Breast epithelium (tissue), 4 donors: ENCODE data around the gene SLC25A52. TPM values are rescaled to one million over a fixed set of nuclear protein-coding genes. Genes with fewer than 3 reads are reported as not detected.

ENCODE experiments used
- DNase-seq, 2 donors: peaks; one replicate each; pipeline ENCODE4 v3.0.0-alpha.2; 2019; ENCODE audit warnings: low spot score in 2 of 2
- H3K27ac ChIP-seq, 2 donors: fragments of 200-600 bp; sonication (generic) in 1 of 2; one replicate each; pipeline ENCODE4 v1.5.1; 2016 to 2019; ENCODE audit warnings: mild to moderate bottlenecking in 1 of 2
- H3K27me3 ChIP-seq, 2 donors: fragments of 200-600 bp; sonication (generic) in 1 of 2; one replicate each; pipeline versions ENCODE4 v1.5.1 to v1.6.0; 2017 to 2019; ENCODE audit warnings: control low read depth in 1 of 2, mild to moderate bottlenecking in 1 of 2
- H3K36me3 ChIP-seq: fragments of 200-600 bp; one replicate; pipeline ENCODE4 v1.5.1; 2019
- H3K4me1 ChIP-seq, 2 donors: fragments of 200-600 bp; sonication (generic); one replicate each; pipeline ENCODE4 v1.5.1; 2016 to 2019; ENCODE audit warnings: control low read depth in 1 of 2
- H3K4me3 ChIP-seq, 3 donors: fragments of 200-600 bp; sonication (generic); 1 replicate in 2 of 3; 2 replicates in 1 of 3; pipeline ENCODE4 v1.5.1; 2016 to 2019; ENCODE audit warnings: mild to moderate bottlenecking in 3 of 3, moderate library complexity in 2 of 3
- H3K9me3 ChIP-seq, 2 donors: fragments of 200-600 bp; sonication (generic) in 1 of 2; one replicate each; pipeline ENCODE4 v1.5.1; 2016 to 2019; ENCODE audit warnings: control low read depth in 1 of 2
- POLR2A ChIP-seq: fragments of 450-650 bp; IDR thresholded peaks from one replicate; pipeline ENCODE4 v1.6.1; 2016; ENCODE audit warnings: antibody characterized with exemption, mild to moderate bottlenecking, moderate library complexity
- POLR2AphosphoS5 ChIP-seq, 3 donors: sonication (generic); formaldehyde crosslinking; IDR thresholded peaks; one replicate each; pipeline ENCODE4 v1.6.1; 2017; ENCODE audit warnings: antibody characterized with exemption in 3 of 3
- intact Hi-C: fragments of 100-400 bp; cut with DNase I; formaldehyde crosslinking; loops from one replicate; pipeline ENCODE4 v1.15.1; 2023; ENCODE audit warnings: low total_unique reads
- total RNA-seq, 3 donors: library from RNA; depleted of rRNA; stranded (reverse); fragments of >200 nt; gene quantifications; one replicate each; pipeline ENCODE4 v1.1.0, GENCODE V29; 2016
- TF ChIP-seq, protein P1 (sequence below), 3 donors: fragments of 450-650 bp; IDR thresholded peaks; one replicate each; pipeline ENCODE4 v1.5.1; 2016 to 2017; ENCODE audit warnings: antibody characterized with exemption in 3 of 3, mild to moderate bottlenecking in 3 of 3, moderate library complexity in 3 of 3

SLC25A52 gene
- total RNA-seq, 3 donors from 2014 or later: 0.59 TPM; not detected in 2

DNA sequence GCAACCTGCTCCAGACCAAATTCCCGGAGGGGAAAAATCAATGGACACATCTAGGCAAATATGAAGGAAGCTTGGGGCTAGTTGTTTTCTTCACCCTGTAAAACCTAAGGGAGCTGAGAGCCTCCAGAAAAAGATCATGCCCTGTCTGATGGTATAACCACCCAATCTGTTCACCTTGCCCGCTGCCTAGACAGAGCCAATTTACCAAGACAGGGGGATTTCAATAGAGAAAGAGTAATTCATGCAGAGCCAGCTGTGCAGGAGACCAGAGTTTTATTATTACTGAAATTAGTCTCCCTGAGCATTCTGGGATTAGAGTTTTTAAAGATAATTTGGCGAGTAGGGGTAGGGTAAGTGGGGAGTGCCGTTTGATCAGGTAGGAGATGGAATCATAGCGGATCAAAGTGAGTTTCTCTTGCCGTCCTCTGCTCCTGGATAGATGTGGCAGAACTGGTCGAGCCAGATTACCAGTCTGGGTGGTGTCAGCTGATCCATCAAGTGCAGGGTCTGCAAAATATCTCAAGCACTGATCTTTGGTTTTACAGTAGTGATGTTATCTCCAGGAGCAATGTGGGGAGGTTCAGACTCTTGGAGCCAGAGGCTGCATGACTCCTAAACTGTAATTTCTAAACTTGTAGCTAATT lies 41.2 kb downstream of the SLC25A52 start:
- TF ChIP-seq POLR2A: no peak
- no peak for TF ChIP-seq POLR2AphosphoS5 (IDR thresholded peaks at IDR 0.05)
- TF ChIP-seq, protein P1, sequence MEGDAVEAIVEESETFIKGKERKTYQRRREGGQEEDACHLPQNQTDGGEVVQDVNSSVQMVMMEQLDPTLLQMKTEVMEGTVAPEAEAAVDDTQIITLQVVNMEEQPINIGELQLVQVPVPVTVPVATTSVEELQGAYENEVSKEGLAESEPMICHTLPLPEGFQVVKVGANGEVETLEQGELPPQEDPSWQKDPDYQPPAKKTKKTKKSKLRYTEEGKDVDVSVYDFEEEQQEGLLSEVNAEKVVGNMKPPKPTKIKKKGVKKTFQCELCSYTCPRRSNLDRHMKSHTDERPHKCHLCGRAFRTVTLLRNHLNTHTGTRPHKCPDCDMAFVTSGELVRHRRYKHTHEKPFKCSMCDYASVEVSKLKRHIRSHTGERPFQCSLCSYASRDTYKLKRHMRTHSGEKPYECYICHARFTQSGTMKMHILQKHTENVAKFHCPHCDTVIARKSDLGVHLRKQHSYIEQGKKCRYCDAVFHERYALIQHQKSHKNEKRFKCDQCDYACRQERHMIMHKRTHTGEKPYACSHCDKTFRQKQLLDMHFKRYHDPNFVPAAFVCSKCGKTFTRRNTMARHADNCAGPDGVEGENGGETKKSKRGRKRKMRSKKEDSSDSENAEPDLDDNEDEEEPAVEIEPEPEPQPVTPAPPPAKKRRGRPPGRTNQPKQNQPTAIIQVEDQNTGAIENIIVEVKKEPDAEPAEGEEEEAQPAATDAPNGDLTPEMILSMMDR (IDR thresholded peaks at IDR 0.05): no peak
- intact Hi-C loops: loop anchor here (10.0 kb wide), 1 partner anchor 165 kb away; no protein-coding TSS in a partner anchor
- Histone ChIP-seq H3K4me1 (no peaks in the 10 kb centered on the region), H3K27me3 (no peaks in the 10 kb centered on the region), H3K9me3 (peaks cover 0 to 7% of the 10 kb centered on the region in 2 donors), H3K27ac (no peak overlapping the region), H3K4me3 (no peak overlapping the region), H3K36me3 (no peaks in the 10 kb centered on the region)
- no peak for DNase-seq

DNA sequence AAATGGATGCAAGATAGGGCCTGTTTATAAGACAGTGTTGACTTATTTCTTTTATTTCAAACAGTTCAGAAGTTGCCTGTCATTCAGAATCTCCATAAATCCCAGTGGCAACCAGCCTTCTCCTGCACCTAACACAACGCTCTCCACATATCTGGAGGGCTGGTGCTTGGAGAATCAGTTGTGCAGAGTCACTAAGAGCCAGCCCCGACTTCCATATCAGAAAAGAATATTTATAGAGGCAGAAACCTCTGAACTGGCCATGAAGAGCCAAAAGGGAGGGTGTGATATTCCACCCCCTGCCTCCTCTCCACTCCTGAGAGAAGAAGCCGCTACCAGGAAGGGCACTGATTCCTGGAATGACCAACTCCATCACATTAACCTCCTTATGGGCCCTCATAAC lies 42.3 kb downstream of the SLC25A52 start:
- H3K9me3 ChIP-seq: peaks cover 0 to 7% of the 10 kb centered on the region in 2 donors
- TF ChIP-seq, protein P1 (IDR thresholded peaks at IDR 0.05): no peak
- no peak for TF ChIP-seq POLR2A
- TF ChIP-seq POLR2AphosphoS5 (IDR thresholded peaks at IDR 0.05): no peak
- H3K4me1 ChIP-seq: no peaks in the 10 kb centered on the region
- H3K36me3 ChIP-seq: no peaks in the 10 kb centered on the region
- DNase-seq: no peak
- no peaks in the 10 kb centered on the region for H3K27me3 ChIP-seq
- intact Hi-C loops: no loop called here
- H3K27ac ChIP-seq: no peak overlapping the region
- H3K4me3 ChIP-seq: no peak overlapping the region

DNA sequence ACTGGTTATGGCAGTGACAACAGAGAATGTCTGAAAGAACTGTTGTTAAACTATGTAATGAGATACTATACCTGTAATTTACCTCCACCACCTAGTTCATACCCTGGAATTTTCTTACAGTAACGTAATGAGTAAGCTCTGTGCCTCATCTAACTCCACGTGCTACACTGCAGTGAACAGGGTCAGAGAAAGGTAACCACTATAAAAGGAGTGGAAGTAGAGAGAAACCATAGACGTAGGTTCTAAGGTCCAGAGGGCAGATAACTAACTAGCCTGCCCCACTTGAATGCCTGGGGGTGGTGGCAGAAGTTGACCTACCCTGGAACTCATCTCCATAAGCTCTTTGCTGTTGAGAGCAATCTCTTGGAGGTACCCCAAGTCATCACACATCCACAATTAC lies 44.3 kb downstream of the SLC25A52 start:
- peaks cover 0 to 7% of the 10 kb centered on the region in 2 donors for H3K9me3 ChIP-seq
- H3K27me3 ChIP-seq: no peaks in the 10 kb centered on the region
- H3K4me1 ChIP-seq: no peaks in the 10 kb centered on the region
- TF ChIP-seq POLR2A: no peak
- no peak for TF ChIP-seq POLR2AphosphoS5 (IDR thresholded peaks at IDR 0.05)
- TF ChIP-seq, protein P1 (IDR thresholded peaks at IDR 0.05): no peak
- no peaks in the 10 kb centered on the region for H3K36me3 ChIP-seq
- H3K4me3 ChIP-seq: no peak overlapping the region
- intact Hi-C loops: no loop called here
- H3K27ac ChIP-seq: no peak overlapping the region
- DNase-seq: no peak

DNA sequence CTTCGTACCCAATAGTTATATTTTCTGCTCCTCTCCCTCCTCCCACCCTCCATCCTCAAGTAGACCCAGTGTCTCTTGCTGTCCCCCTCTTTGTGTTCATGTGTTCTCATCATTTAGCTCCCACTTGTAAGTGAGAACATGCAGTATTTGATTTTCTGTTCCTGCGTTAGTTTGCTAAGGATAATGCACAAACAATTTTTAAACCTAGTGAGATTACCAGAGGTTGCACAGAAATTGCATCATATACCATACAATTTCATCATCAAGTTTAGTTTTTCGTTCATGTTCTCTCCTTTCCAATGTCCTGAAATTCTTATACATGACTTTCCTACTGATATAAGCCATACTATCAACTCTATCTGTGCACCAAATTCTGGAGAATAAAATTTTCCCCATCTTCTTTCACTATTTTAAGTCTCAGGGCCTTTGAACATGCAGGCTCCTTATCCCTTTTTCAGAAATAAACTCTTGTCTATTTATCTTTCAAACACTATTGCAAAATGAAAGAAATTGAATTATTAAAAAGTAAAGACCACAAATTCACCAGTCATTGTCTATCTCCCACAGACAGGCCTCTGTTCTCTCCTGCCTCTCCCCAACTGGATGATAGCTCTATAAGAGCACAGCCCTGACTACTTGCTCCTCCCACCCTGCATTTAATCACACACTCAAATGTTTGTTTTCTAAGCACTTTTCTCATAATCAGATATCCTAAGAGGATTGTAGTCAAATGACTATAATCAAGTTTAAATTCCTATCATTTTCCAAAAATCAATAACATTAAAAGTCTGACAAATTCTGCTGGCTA lies 49.1 kb downstream of the SLC25A52 start:
- Histone ChIP-seq H3K4me1 (no peaks in the 10 kb centered on the region), H3K4me3 (no peak overlapping the region), H3K9me3 (no peaks in the 10 kb centered on the region), H3K27me3 (no peaks in the 10 kb centered on the region), H3K36me3 (no peaks in the 10 kb centered on the region), H3K27ac (no peak overlapping the region)
- no peak for DNase-seq
- intact Hi-C loops: no loop called here
- no peak for TF ChIP-seq POLR2AphosphoS5 (IDR thresholded peaks at IDR 0.05)
- no peak for TF ChIP-seq POLR2A
- TF ChIP-seq, protein P1 (IDR thresholded peaks at IDR 0.05): no peak

DNA sequence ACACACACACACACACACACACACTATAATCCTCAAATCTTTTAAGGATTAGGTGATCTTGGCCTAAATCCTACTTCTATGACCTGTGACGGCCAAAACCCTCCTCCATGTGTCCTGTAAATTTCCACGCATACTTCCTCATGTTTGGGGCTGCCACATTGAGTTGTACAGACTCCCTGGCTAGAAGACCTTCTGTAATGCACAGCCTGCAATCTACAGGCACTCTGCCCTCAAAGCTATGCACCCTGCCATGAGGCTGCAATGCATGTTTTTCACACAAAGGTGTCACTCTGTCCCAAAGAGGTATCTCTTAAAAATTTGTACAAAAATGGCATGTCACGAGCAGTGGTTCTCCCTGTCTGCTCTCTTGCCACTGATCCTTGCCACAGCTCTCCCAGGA lies 49.9 kb downstream of the SLC25A52 start:
- Histone ChIP-seq H3K4me1 (no peaks in the 10 kb centered on the region), H3K27ac (no peak overlapping the region), H3K36me3 (no peaks in the 10 kb centered on the region), H3K9me3 (no peaks in the 10 kb centered on the region), H3K27me3 (no peaks in the 10 kb centered on the region), H3K4me3 (no peak overlapping the region)
- no peak for DNase-seq
- TF ChIP-seq, protein P1 (IDR thresholded peaks at IDR 0.05): no peak
- TF ChIP-seq POLR2A (no peak), POLR2AphosphoS5 (IDR thresholded peaks at IDR 0.05) (no peak)
- intact Hi-C loops: no loop called here
